BLaER1 (cell line): ENCODE measurements around the gene IKZF3.

Experiments
- H3K27ac ChIP-seq: shearing (Covaris generic); formaldehyde crosslinking; 2 replicates; pipeline ENCODE4 v1.8.1; 2022
- H3K27me3 ChIP-seq: shearing (Covaris generic); formaldehyde crosslinking; 2 replicates; pipeline ENCODE4 v1.8.1; 2022
- H3K36me3 ChIP-seq: shearing (Covaris generic); formaldehyde crosslinking; 2 replicates; pipeline ENCODE4 v1.8.1; 2022
- H3K4me1 ChIP-seq: shearing (Covaris generic); formaldehyde crosslinking; 2 replicates; pipeline ENCODE4 v1.8.1; 2022
- H3K4me2 ChIP-seq: shearing (Covaris generic); formaldehyde crosslinking; 2 replicates; pipeline ENCODE4 v1.8.1; 2022
- H3K4me3 ChIP-seq: shearing (Covaris generic); formaldehyde crosslinking; 2 replicates; pipeline ENCODE4 v1.8.1; 2022
- H3K9ac ChIP-seq: shearing (Covaris generic); formaldehyde crosslinking; 2 replicates; pipeline ENCODE4 v1.8.1; 2022
- H3K9me3 ChIP-seq: shearing (Covaris generic); formaldehyde crosslinking; 2 replicates; pipeline ENCODE4 v1.8.1; 2022
- H4K20me1 ChIP-seq: shearing (Covaris generic); formaldehyde crosslinking; 2 replicates; pipeline ENCODE4 v1.8.1; 2022
- Cebpa-rat ChIP-seq: shearing (Covaris generic); IDR thresholded peaks from 2 replicates; pipeline ENCODE4 v1.8.1; 2022

IKZF3 gene

GRCh38 chr17:39787743-39788484 lies 76.2 kb downstream of the IKZF3 start:
- no peak overlapping the region for H3K9ac ChIP-seq

GRCh38 chr17:39787041-39787440 lies 77.1 kb downstream of the IKZF3 start:
- peaks cover 42% of the 10 kb centered on the region for H3K4me1 ChIP-seq
- TF ChIP-seq Cebpa-rat, result no peak
- peak overlapping the region; percentile 36 for H3K4me2 ChIP-seq
- H3K27ac ChIP-seq, result no peak overlapping the region
- H3K36me3 ChIP-seq, result no peaks in the 10 kb centered on the region
- no peak overlapping the region for H3K9ac ChIP-seq
- no peaks in the 10 kb centered on the region for H3K9me3 ChIP-seq
- H3K27me3 ChIP-seq, result no peaks in the 10 kb centered on the region
- H4K20me1 ChIP-seq, result no peaks in the 10 kb centered on the region
- no peak overlapping the region for H3K4me3 ChIP-seq

More at GRCh38 chr17:39787743-39788484, 76.2 kb downstream of the IKZF3 start:
- H4K20me1 ChIP-seq, result no peaks in the 10 kb centered on the region
- TF ChIP-seq Cebpa-rat, result no peak
- no peaks in the 10 kb centered on the region for H3K27me3 ChIP-seq
- no peak overlapping the region for H3K27ac ChIP-seq
- peaks cover 46% of the 10 kb centered on the region for H3K4me1 ChIP-seq
- no peak overlapping the region for H3K4me3 ChIP-seq
- no peaks in the 10 kb centered on the region for H3K9me3 ChIP-seq
- H3K4me2 ChIP-seq, result peak overlapping the region; percentile 36
- H3K36me3 ChIP-seq, result no peaks in the 10 kb centered on the region

- Histone ChIP-seq H3K4me3 (no peak overlapping the region), H3K9ac (no peak overlapping the region), H3K4me2 (no peak overlapping the region), H3K9me3 (no peaks in the 10 kb centered on the region), H4K20me1 (no peaks in the 10 kb centered on the region), H3K4me1 (peaks cover 41% of the 10 kb centered on the region), H3K36me3 (no peaks in the 10 kb centered on the region), H3K27ac (no peak overlapping the region), H3K27me3 (no peaks in the 10 kb centered on the region)
- TF ChIP-seq Cebpa-rat, result no peak
Observed at GRCh38 chr17:39782980-39783379, 81.1 kb downstream of the IKZF3 start.

- no peak overlapping the region for H3K9ac ChIP-seq
- no peaks in the 10 kb centered on the region for H3K36me3 ChIP-seq
- no peaks in the 10 kb centered on the region for H3K9me3 ChIP-seq
- H3K4me1 ChIP-seq, result peaks cover 36% of the 10 kb centered on the region
- no peak overlapping the region for H3K4me3 ChIP-seq
- TF ChIP-seq Cebpa-rat, result no peak
- no peaks in the 10 kb centered on the region for H4K20me1 ChIP-seq
- H3K27ac ChIP-seq, result no peak overlapping the region
- H3K27me3 ChIP-seq, result no peaks in the 10 kb centered on the region
- H3K4me2 ChIP-seq, result no peak overlapping the region
Observed at GRCh38 chr17:39782481-39782880, 81.6 kb downstream of the IKZF3 start.

GRCh38 chr17:39781861-39782213 lies 82.3 kb downstream of the IKZF3 start:
- no peaks in the 10 kb centered on the region for H3K36me3 ChIP-seq
- no peaks in the 10 kb centered on the region for H3K9me3 ChIP-seq
- no peak for TF ChIP-seq Cebpa-rat
- no peak overlapping the region for H3K4me2 ChIP-seq
- no peak overlapping the region for H3K9ac ChIP-seq
- H4K20me1 ChIP-seq, result no peaks in the 10 kb centered on the region
- no peak overlapping the region for H3K27ac ChIP-seq
- no peak overlapping the region for H3K4me3 ChIP-seq
- H3K27me3 ChIP-seq, result no peaks in the 10 kb centered on the region
- peaks cover 29% of the 10 kb centered on the region for H3K4me1 ChIP-seq

- H3K27ac ChIP-seq, result no peak overlapping the region
Observed at GRCh38 chr17:39781031-39781860, 82.9 kb downstream of the IKZF3 start.

GRCh38 chr17:39777534-39778365 lies 86.4 kb downstream of the IKZF3 start:
- Histone ChIP-seq H3K4me3 (no peak overlapping the region), H3K27ac (no peak overlapping the region), H3K27me3 (no peaks in the 10 kb centered on the region), H3K9ac (no peak overlapping the region), H3K9me3 (no peaks in the 10 kb centered on the region), H4K20me1 (no peaks in the 10 kb centered on the region), H3K4me1 (peaks cover 23% of the 10 kb centered on the region), H3K4me2 (no peak overlapping the region), H3K36me3 (no peaks in the 10 kb centered on the region)
- TF ChIP-seq Cebpa-rat, result no peak

More at GRCh38 chr17:39781031-39781860, 82.9 kb downstream of the IKZF3 start:
- no peak for TF ChIP-seq Cebpa-rat
- Histone ChIP-seq H3K27me3 (no peaks in the 10 kb centered on the region), H3K4me1 (peaks cover 24% of the 10 kb centered on the region), H3K9ac (no peak overlapping the region), H4K20me1 (no peaks in the 10 kb centered on the region), H3K4me3 (no peak overlapping the region), H3K36me3 (no peaks in the 10 kb centered on the region), H3K9me3 (no peaks in the 10 kb centered on the region), H3K4me2 (peak overlapping the region; percentile 53)

- Histone ChIP-seq H3K4me3 (no peak overlapping the region), H3K27ac (no peak overlapping the region), H3K9me3 (no peaks in the 10 kb centered on the region), H3K27me3 (no peaks in the 10 kb centered on the region), H3K9ac (no peak overlapping the region), H3K4me2 (no peak overlapping the region), H4K20me1 (no peaks in the 10 kb centered on the region), H3K36me3 (no peaks in the 10 kb centered on the region), H3K4me1 (peaks cover 17% of the 10 kb centered on the region)
- TF ChIP-seq Cebpa-rat, result no peak
Observed at GRCh38 chr17:39776252-39776651, 87.9 kb downstream of the IKZF3 start.

- Histone ChIP-seq H4K20me1 (no peaks in the 10 kb centered on the region), H3K9ac (no peak overlapping the region), H3K9me3 (no peaks in the 10 kb centered on the region), H3K4me1 (peaks cover 10% of the 10 kb centered on the region), H3K4me2 (no peak overlapping the region), H3K27me3 (no peaks in the 10 kb centered on the region), H3K27ac (no peak overlapping the region), H3K36me3 (no peaks in the 10 kb centered on the region), H3K4me3 (no peak overlapping the region)
- no peak for TF ChIP-seq Cebpa-rat
Observed at GRCh38 chr17:39775031-39775430, 89.1 kb downstream of the IKZF3 start.
